Central memory CD8-positive, alpha-beta T cell (primary cell): ENCODE results near the gene FNDC10.

Experiments
- ATAC-seq: fragments of 150-1000 bp; cut with Tn5 transposase; replicated peaks from 2 replicates; pipeline ENCODE4 v1.10.0; 2022; ENCODE audit warnings: mild to moderate bottlenecking, moderate FRiP score, moderate number of reproducible peaks; ENCODE audit not compliant: poor library complexity, severe bottlenecking; ENCODE audit errors: extremely low read depth
- DNase-seq, 2 donors: peaks; one replicate each; pipeline ENCODE4 v3.0.0; 2021; ENCODE audit warnings: low spot score in 2 of 2
- H3K27ac Mint-ChIP-seq: one replicate; pipeline ENCODE4 v1.8.0; 2022; ENCODE audit warnings: low read depth, mild to moderate bottlenecking, moderate library complexity, mixed read lengths
- H3K27me3 Mint-ChIP-seq: one replicate; pipeline ENCODE4 v1.8.0; 2022; ENCODE audit warnings: mixed read lengths
- H3K36me3 Mint-ChIP-seq: one replicate; pipeline ENCODE4 v1.8.0; 2022; ENCODE audit warnings: mild to moderate bottlenecking, moderate library complexity, mixed read lengths; ENCODE audit not compliant: insufficient read depth
- H3K4me1 Mint-ChIP-seq: one replicate; pipeline ENCODE4 v1.8.0; 2022; ENCODE audit warnings: mixed read lengths
- H3K4me3 Mint-ChIP-seq: one replicate; pipeline ENCODE4 v1.8.0; 2022; ENCODE audit warnings: mild to moderate bottlenecking, moderate library complexity, mixed read lengths
- H3K9me3 Mint-ChIP-seq: one replicate; pipeline ENCODE4 v1.8.0; 2022; ENCODE audit warnings: mixed read lengths

The FNDC10 gene

DNA sequence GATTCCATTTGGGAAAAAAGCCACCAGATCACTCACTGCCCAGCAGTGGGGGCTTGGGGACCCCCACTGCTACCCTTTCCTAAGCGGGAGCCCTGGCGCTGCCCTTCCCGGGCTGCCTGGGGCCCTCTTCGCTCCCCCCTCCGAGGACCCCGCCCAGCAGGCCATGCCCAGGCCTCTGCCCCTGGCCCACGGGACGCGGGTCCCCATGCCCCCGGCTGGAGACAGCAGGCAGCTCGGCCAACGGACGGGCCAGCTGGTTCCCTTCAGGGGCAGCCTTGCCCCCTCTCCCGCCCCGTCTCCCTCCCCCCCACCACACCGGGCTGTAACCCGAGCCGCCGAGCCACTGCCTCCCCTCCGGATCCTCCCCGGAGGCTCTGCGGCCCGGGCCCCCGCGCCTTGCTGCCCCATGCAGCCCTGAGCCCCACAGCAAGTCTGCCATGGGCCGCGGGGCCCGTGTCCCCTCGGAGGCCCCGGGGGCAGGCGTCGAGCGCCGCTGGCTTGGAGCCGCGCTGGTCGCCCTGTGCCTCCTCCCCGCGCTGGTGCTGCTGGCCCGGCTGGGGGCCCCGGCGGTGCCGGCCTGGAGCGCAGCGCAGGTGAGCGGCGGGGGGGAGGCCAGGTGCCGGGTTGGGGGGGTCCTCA is 32.0 kb upstream of the FNDC10 start, which contains the start of gene MMP23B:
MMP23B (plus strand) TSS at position 392 of the 639 bp plus-strand sequence; CDS start at position 438, 46 bp downstream.
- no peak for ATAC-seq
- H3K27ac Mint-ChIP-seq, result peak within 1 kb of the TSS; percentile 94
- no peaks in the 10 kb centered on the region for H3K27me3 Mint-ChIP-seq
- H3K4me3 Mint-ChIP-seq, result peak within 1 kb of the TSS; percentile 85
- peaks cover 8% of the 10 kb centered on the region for H3K4me1 Mint-ChIP-seq
- peaks cover 17% of the 10 kb centered on the region for H3K36me3 Mint-ChIP-seq
- no peak for DNase-seq
- no peaks in the 10 kb centered on the region for H3K9me3 Mint-ChIP-seq

- peaks cover 8% of the 10 kb centered on the region for H3K4me1 Mint-ChIP-seq
- no peak for ATAC-seq
- H3K27me3 Mint-ChIP-seq, result no peaks in the 10 kb centered on the region
- no peaks in the 10 kb centered on the region for H3K9me3 Mint-ChIP-seq
- peaks cover 14% of the 10 kb centered on the region for H3K36me3 Mint-ChIP-seq
- H3K4me3 Mint-ChIP-seq, result peak overlapping the region; percentile 85
- peak overlapping the region; percentile 94 for H3K27ac Mint-ChIP-seq
- no peak for DNase-seq
Observed at GRCh38 chr1:1630965-1631781, 31.2 kb upstream of the FNDC10 start.

GRCh38 chr1:1630191-1630964 is 30.4 kb upstream of the FNDC10 start:
- H3K27me3 Mint-ChIP-seq, result no peaks in the 10 kb centered on the region
- DNase-seq (peak; percentile 90 to 97), ATAC-seq (peak; percentile 71)
- H3K36me3 Mint-ChIP-seq, result peaks cover 14% of the 10 kb centered on the region
- H3K9me3 Mint-ChIP-seq, result no peaks in the 10 kb centered on the region
- peaks cover 8% of the 10 kb centered on the region for H3K4me1 Mint-ChIP-seq
- H3K27ac Mint-ChIP-seq, result peak overlapping the region; percentile 94
- H3K4me3 Mint-ChIP-seq, result peak overlapping the region; percentile 85

DNA sequence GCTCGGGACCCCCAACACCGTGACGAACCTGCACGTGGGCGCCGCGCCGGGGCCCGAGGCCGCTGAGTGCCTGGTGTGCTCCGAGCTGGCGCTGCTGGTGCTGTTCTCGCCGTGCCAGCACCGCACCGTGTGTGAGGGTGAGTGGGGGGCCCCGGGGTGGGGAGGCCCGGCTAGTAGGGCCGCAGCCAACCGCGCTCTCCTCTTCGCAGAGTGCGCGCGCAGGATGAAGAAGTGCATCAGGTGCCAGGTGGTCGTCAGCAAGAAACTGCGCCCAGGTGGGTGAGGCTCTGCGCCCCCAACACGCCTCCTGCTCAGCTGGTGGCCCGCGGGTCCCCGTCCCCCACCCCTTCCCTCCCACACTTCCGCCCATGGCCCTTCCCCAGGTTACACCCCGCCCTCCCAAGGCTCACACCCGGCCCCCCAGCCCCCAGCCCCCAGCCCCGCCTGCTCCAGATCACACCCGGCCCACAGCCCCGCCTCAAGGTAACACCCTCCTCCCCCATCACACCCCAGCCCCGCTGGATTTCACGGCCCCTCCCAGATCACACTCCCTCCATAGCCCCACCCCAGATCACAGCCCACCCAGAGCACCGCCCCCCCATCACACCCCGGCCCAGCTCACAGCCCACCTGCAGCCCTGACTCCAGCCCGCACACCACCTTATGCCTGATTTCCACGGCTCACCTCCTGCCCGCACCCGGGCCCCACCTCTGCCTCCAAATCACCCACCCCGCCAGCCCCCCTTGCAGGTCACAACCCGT is 29.7 kb upstream of the FNDC10 start:
- no peaks in the 10 kb centered on the region for H3K9me3 Mint-ChIP-seq
- DNase-seq (peak; percentile 68 to 90), ATAC-seq (peak; percentile 66)
- peak overlapping the region; percentile 85 for H3K4me3 Mint-ChIP-seq
- no peaks in the 10 kb centered on the region for H3K27me3 Mint-ChIP-seq
- peaks cover 14% of the 10 kb centered on the region for H3K36me3 Mint-ChIP-seq
- peak overlapping the region; percentile 94 for H3K27ac Mint-ChIP-seq
- peaks cover 8% of the 10 kb centered on the region for H3K4me1 Mint-ChIP-seq

DNA sequence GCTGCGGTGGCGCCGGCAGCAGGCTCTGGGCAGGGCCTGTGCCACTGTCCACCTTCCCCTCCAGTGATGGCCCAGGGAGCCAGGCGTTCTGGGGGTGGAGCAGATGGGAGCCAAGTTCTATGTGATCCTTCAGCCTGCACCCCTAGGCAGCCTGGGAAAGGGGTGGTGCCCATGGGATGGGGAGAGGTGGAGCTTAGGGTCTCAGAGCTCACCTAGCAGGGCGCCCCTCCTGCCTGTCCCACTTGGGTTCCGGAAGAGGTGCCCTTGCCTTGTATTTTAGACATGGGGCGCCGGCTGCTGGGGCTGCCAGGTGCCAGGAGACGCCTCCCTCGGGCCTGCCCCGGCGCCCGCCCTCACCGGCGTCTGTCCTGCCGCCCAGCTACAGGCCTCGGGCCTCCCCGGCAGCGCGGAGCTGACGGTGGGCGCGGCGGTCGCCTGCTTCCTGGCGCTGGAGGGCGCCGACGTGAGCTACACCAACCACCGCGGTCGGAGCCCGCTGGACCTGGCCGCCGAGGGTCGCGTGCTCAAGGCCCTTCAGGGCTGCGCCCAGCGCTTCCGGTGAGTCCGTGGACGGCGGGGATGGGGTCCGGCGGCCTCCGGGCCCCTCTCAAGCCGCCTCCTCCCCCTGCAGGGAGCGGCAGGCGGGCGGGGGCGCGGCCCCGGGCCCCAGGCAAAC is 29.0 kb upstream of the FNDC10 start:
- Mint-ChIP-seq H3K4me1 (peaks cover 8% of the 10 kb centered on the region), H3K36me3 (peaks cover 14% of the 10 kb centered on the region), H3K27ac (peak overlapping the region; percentile 94), H3K27me3 (no peaks in the 10 kb centered on the region), H3K9me3 (no peaks in the 10 kb centered on the region), H3K4me3 (peak overlapping the region; percentile 85)
- no peak for ATAC-seq
- no peak for DNase-seq

DNA sequence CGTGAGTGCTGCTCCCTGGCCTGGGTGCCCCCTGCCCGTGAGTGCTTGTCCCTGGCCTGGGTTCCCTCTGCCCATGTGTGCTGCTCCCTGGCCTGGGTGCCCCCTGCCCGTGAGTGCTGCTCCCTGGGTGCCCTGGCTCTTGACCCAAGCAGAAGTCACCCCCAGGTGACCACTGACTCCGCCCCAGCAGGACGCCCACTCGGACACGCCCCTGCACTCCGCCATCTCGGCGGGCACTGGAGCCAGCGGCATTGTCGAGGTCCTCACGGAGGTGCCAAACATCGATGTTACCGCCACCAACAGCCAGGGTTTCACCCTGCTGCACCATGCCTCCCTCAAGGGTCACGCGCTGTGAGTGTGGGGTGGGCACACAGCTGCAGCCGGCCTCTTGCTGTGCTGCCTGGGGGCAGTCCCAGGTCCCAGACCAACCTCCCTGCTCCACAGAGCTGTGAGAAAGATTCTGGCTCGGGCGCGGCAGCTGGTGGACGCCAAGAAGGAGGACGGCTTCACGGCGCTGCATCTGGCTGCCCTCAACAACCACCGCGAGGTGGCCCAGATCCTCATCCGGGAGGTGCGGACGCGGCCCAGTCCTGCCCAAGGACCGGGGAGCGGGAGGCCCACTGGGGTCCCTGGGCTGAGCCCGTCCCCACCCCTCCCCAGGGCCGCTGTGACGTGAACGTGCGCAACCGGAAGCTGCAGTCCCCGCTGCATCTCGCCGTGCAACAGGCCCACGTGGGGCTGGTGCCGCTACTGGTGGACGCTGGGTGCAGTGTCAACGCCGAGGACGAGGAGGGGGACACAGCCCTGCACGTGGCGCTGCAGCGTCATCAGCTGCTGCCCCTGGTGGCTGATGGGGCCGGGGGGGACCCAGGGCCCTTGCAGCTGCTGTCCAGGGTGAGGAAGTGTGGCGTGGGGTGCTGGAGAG is 28.2 kb upstream of the FNDC10 start:
- DNase-seq (no peak), ATAC-seq (no peak)
- Mint-ChIP-seq H3K27me3 (no peaks in the 10 kb centered on the region), H3K4me3 (peak overlapping the region; percentile 68), H3K9me3 (no peaks in the 10 kb centered on the region), H3K4me1 (peaks cover 8% of the 10 kb centered on the region), H3K36me3 (peaks cover 14% of the 10 kb centered on the region), H3K27ac (no peak overlapping the region)

- no peaks in the 10 kb centered on the region for H3K27me3 Mint-ChIP-seq
- H3K36me3 Mint-ChIP-seq, result peaks cover 14% of the 10 kb centered on the region
- ATAC-seq (no peak), DNase-seq (no peak)
- H3K27ac Mint-ChIP-seq, result peak overlapping the region; percentile 57
- no peaks in the 10 kb centered on the region for H3K9me3 Mint-ChIP-seq
- peaks cover 8% of the 10 kb centered on the region for H3K4me1 Mint-ChIP-seq
- no peak overlapping the region for H3K4me3 Mint-ChIP-seq
Observed at GRCh38 chr1:1627261-1627828, 27.4 kb upstream of the FNDC10 start.

DNA sequence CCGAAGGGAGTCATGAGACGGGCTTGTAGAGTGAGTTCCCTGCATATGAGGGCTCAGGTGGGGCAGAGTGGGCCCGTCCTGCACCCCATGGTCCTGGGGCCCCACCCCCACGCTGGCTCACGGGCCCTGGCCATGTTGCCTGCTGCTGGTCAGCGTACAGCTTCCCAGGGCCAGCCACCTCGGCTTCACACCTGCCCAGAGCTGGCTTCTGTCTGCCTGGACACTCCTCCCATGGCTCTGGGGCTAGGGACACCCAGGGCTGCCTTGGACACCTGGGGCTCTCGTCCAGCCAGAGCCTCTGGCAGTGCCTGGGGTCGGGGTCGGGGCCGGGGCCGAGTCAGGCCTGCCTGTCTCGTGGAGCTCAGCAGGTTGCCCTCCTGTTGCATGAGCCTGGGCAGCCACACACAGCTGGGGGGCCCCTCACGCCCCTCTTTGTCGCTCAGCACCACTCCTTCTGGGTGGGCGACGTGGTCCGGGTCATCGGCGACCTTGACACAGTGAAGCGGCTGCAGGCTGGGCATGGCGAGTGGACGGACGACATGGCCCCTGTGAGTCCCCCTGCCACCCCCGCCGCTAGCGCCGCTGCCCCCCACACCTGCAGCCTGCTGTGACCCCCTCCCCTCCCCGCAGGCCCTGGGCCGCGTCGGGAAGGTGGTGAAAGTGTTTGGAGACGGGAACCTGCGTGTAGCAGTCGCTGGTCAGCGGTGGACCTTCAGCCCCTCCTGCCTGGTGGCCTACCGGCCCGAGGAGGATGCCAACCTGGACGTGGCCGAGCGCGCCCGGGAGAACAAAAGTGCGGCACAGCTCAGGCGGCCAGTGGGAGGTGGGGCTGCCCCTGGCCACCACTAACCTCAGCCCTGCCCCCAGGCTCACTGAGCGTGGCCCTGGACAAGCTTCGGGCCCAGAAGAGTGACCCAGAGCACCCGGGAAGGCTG is 26.5 kb upstream of the FNDC10 start:
- peaks cover 8% of the 10 kb centered on the region for H3K4me1 Mint-ChIP-seq
- H3K9me3 Mint-ChIP-seq, result no peaks in the 10 kb centered on the region
- H3K27ac Mint-ChIP-seq, result peak overlapping the region; percentile 57
- DNase-seq (no peak), ATAC-seq (no peak)
- no peak overlapping the region for H3K4me3 Mint-ChIP-seq
- no peaks in the 10 kb centered on the region for H3K27me3 Mint-ChIP-seq
- peaks cover 13% of the 10 kb centered on the region for H3K36me3 Mint-ChIP-seq

DNA sequence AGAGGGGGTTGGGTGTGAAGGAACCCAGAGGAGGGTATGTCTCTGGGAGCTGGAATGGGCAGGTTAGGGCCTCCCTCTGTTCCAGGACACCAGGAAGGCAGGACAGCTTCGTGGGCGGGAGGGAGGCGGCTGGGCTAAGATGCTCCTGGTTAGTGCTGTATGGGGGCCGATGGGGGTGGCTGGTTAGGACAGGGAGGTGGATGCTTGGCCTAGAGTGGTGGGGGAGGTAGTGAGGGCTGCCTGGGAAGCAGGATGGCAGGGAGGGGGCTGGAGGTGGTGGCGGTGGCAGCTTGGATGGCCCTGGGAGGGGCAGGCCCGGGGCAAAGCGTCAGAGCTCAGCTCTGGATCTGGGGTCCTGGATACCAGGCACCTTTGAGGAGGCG is 25.9 kb upstream of the FNDC10 start:
- no peak overlapping the region for H3K4me3 Mint-ChIP-seq
- H3K36me3 Mint-ChIP-seq, result peaks cover 9% of the 10 kb centered on the region
- DNase-seq (no peak), ATAC-seq (no peak)
- H3K27ac Mint-ChIP-seq, result no peak overlapping the region
- peaks cover 8% of the 10 kb centered on the region for H3K4me1 Mint-ChIP-seq
- H3K9me3 Mint-ChIP-seq, result no peaks in the 10 kb centered on the region
- H3K27me3 Mint-ChIP-seq, result no peaks in the 10 kb centered on the region

DNA sequence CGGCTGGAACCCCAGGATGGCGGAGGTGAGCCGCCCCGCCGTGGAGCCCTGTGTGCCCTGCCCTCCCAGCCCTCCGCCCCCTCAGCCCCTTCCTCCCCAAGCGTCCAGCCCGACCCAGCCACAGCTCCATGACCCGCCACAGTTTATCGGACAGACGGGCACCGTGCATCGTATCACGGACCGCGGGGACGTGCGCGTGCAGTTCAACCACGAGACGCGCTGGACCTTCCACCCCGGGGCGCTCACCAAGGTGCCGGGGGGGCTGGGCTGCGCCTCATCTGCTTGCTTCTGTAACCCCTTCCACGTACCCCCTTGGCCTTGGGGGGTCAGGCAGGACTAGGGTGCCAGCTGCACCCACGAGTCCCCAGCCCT is 25.5 kb upstream of the FNDC10 start:
- Mint-ChIP-seq H3K27me3 (no peaks in the 10 kb centered on the region), H3K4me1 (peaks cover 7% of the 10 kb centered on the region), H3K9me3 (no peaks in the 10 kb centered on the region), H3K4me3 (no peak overlapping the region), H3K36me3 (peaks cover 8% of the 10 kb centered on the region), H3K27ac (no peak overlapping the region)
- ATAC-seq (no peak), DNase-seq (no peak)
